ENCODE measurements around the gene SRRM3.
"Not testable (repeated sequence)": the region's sequence is repeated elsewhere in the genome, so short reads cannot be mapped to it uniquely, and the experiment has no call there.

SRRM3 gene

GRCh38 chr7:76292911-76293310, 91.2 kb downstream of the SRRM3 start:
- not testable (repeated sequence) for DNase-seq

DNA sequence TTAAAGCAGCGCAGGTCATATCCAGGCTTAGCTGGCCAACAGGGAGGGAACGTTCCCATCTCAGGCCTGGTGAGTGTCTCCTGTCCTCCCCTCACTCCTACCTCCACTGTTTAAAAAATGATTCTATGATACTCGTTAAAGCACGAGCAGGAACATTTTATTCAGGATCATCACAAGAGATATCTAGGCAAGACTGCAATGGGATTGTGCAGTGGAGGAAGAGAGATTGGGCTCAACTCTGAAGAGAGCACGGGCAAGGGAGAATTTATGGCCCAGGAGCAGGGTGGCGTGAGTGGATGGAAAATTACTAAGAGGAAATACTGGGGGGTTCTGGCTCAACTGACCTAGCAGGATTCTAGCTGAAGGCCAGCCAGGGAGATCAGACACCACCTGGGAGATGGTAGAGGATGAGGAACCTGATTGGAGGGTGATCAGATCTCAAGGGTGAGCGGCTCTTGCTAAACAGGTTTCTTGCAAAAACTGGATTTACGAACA, 91.8 kb downstream of the SRRM3 start:
- DNase-seq: no peak

DNA sequence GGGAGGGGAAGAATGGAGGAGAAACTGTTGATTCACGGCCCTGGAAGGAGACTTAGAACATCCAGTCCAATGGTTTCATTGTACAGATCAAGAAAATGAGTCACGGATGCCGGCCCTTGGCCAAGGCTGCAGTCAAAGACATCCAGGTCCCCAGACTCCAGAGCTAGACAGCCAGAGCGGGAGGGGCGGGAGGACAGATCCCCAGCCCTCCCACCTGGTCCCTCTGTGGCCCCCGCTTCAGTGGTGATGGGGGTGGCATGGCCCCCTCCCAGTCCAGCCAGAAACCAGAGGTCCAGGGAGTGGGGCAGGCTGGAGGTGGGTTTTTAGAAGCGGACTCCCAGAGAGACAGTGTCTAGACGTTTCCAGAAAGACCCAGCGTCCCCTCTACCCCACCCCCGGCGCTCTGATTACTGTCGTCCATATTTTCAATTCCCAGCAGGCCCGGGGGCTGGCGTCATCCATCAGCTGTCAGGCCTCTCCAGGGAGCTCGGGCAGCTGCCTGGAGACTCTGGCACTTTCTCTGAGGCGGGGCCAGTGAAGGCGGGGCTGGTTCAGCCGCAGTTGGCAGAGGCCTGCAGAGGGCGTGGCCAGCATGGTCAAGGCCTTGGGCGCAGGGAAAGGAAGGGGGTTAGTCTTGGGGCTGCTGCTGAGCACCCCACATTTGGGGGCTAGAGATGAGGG, 92.8 kb downstream of the SRRM3 start:
- peak; percentile 87 to 93 (median 90) for DNase-seq

GRCh38 chr7:76296743-76297740, 95.3 kb downstream of the SRRM3 start:
- DNase-seq: peak in 1 of 4 experiments; percentile 23

DNA sequence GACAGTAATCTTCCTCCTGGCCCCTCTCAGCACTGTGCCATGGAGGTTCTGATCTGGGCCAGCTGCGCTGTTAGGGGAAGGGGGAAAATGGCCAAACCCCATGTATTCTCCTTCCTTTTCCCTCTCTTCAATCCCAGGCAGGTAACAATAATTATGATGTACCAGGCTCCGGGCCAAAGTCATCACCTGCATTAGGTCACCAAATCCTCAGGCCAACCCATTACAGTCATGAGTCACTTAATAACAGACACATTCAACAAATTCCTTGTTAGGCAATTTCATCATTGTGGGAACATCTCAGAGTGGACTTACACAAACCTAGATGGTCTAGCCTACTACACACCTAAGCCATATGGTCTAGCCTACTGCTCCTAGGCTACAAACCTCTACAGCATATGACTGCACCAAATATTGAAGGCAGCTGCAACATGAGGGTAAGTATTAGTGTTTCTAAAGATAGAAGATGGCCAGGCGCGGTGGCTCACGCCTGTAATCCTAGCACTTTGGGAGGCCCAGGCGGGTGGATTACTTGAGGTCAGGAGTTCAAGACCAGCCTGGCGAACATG, 98.6 kb downstream of the SRRM3 start:
- no peak for DNase-seq

DNA sequence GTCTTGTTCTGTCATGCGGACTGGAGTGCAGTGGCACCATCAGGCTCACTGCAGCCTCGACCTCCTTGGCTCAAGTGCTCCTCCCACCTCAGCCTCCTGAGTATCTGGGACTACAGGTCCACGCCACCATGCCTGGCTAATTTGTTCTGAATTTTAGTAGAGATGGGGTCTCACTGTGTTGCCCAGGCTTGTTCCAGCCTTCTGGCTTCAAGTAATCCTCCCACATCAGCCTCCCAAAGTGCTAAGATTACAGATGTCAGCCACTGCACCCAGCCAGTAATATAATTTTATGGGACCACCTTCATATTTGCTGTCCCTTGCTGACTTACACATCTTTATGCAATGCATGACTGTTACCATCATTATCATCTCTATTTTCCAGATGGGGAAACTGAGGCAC, 99.3 kb downstream of the SRRM3 start:
- no peak for DNase-seq

- peak; percentile 79 to 92 (median 86) for DNase-seq
Measured at GRCh38 chr7:76302347-76303201, 100.9 kb downstream of the SRRM3 start, which contains the start of gene HSPB1. HSPB1 (plus strand) TSS chr7:76302673; CDS start chr7:76302713, 40 bp downstream.

DNA sequence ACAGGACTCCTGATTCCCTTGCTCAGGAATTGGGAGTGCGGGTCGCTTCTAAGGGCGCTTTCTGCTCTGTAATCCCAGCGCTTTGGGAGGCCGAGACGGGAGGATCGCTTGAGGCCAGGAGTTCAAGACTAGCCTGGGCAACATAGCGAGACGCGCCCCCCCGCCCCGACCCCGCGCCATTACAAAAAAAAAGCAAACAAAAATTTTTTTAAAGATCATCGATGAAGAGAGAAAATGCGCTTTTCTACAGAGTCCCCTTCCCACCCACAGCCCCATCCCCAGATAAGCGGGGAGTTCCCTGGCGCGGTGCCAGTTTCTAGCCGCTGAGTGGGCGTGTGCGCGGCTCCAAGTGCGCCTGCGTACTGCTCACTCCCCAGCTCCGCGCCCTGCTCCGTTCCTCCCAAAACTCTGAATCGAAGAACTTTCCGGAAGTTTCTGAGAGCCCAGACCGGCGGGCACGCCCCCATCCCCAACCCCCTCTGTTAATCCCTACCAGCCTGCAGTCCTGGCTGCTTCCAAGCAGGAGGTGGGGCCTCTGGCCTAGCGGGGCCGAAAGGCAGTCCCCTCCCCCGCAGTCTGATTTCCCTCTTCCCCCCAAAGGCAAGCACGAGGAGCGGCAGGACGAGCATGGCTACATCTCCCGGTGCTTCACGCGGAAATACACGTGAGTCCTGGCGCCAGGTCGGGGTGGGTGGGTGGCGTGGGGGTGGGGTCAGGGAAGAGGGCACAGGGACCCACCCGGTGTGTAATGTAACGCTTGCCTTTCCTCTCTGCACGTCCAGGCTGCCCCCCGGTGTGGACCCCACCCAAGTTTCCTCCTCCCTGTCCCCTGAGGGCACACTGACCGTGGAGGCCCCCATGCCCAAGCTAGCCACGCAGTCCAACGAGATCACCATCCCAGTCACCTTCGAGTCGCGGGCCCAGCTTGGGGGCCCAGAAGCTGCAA, 101.8 kb downstream of the SRRM3 start:
- DNase-seq: peak; percentile 89 to 95 (median 92)

- DNase-seq: no peak
Measured at GRCh38 chr7:76304888-76305375, 103.2 kb downstream of the SRRM3 start.

DNA sequence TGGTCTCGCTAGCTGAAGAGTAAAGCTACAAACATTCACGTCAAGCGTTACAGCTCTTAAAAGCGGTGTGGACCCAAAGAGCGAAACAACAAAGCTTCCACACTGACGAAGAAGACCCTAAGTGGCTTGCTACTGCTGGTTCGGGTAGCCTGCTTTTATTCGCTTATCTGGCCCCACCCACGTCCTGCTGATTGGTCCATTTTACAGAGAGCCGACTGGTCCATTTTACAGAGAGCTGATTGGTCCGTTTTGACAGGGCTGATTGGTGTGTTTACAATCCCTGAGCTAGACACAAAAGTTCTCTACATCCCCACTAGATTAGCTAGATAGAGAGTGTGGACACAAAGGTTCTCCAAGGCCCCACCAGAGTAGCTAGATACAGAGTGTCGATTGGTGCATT, 107.2 kb downstream of the SRRM3 start:
- not testable (repeated sequence) for DNase-seq

GRCh38 chr7:76309341-76310101, 107.8 kb downstream of the SRRM3 start:
- DNase-seq: not testable (repeated sequence)

DNA sequence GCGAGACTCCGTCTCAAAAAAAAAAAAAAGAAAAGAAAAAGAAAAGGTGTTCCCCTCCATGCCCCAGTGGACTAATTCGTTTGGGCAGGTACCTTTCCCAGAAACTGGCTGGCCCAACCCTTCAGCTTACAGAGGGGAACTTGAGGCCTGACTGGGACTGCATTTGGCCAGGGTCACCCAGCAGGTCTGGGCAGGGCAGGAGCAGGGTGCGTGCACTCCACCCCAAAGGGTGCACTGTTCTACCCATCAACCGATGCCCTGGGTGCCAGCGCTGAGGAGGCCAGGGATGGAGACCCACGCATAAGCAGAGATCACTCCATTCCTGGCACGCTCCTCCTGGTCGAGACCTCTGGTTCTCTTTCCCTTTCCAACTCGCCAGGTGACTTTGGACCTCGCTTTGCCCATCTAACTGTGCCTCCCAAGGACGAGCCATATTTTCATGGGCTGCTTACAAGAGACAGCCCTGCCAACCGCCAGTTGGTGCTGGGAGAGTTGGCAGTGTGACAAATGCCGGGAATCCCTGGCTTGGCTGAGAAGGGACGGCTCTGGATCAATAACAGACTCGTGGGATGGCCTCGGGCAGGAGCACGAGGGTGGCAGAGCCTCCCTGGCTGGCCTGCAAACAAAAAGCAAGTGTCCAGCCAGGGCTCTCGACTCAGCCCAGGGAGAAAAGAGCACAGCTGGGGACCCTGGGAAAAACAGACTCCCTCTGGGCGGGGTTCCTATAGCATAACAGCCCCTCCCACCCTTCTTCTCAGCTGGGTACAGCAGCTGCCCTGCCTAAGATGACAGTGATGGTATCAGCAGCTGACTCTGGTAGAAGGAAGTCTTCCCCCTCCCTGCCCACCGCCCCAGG, 108.6 kb downstream of the SRRM3 start:
- peak in 1 of 4 experiments; percentile 30 for DNase-seq

DNA sequence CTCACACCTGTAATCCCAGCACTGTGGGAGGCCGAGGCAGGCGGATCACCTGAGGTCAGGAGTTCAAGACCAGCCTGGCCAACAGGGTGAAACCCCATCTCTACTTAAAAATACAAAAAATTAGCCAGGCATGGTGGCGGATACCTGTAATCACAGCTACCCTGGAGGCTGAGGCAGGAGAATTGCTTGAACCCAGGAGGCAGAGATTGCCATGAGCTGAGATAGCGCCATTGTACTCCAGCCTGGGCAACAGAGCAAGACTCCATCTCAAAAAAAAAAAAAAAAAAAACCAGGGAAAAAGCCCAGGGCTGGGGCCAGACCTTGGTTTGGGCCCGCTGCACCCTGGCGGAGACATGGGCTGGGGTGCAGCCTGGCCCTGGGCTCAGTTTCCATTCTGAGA, 110.1 kb downstream of the SRRM3 start:
- not testable (repeated sequence) for DNase-seq

DNA sequence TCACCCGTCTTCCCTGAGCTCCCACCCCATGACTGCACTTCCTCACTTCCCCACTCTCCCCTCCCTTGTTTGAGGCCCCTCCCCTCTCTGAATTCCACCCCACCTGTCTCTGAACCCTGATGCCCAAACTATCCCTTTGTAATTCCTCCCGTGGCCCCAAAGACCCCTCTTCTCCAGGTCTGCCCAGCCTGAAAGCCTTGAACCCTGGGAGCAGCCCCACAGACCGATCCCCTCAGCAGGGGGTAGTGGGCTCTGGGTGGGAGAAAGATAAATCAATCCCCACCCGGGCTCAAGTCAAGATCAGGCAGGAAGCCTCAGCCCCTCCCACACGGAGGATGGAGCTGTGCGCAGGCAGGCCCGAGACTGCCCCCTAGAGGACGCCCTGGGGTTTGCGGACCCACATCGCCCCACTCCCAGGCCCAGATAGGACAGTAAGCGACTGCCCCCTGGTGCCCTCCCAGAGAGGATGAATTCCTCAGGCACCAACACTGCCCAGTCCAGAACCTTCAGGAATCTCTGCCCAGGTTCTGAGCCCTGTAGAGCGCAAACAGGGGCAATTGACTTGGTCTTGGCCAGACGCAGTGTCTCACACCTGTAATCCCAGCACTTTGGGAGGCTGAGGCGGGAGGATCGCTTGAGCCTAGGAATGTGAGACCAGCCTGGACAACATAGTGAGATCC, 112.5 kb downstream of the SRRM3 start:
- DNase-seq: peak; percentile 95 to 98 (median 97)

DNA sequence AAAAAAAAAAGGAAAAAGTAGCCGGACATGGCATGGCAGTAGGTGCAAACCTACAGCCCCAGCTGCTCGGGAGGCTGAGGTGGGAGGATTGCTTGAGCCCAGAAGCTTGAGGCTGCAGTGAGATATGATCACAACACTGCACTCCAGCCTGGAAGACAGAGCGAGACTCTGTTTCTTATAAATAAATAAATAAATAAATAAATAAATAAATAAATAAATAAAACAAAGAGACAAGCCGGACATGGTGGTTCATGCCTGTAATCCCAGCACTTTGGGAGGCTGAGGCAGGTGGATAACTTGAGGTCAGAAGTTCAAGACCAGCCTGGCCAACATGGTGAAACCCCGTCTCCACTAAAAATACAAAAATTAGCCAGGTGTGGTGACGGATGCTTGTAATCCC, 113.0 kb downstream of the SRRM3 start:
- not testable (repeated sequence) for DNase-seq

GRCh38 chr7:76315364-76315763, 113.7 kb downstream of the SRRM3 start:
- DNase-seq: peak; percentile 42 to 68 (median 64)

- DNase-seq: no peak
Measured at GRCh38 chr7:76316984-76317781, 115.5 kb downstream of the SRRM3 start.
